Activated CD4-positive, alpha-beta T cell treated with anti-CD3 and anti-CD28 coated beads, Interleukin-2, amount 10 ng/mL, durations not matched to agents 7 days and 5 days (primary cell): ENCODE results near the gene LRRC56. TPM values are rescaled to one million over a fixed set of nuclear protein-coding genes. Genes with fewer than 3 reads are reported as not detected.

ENCODE experiments used
- CTCF ChIA-PET: fragments of 350-600 bp; sonication (Branson Sonifier 250); formaldehyde crosslinking; loops from one replicate; lab custom pipeline; 2021; ENCODE audit warnings: antibody characterized with exemption; lab: Charles Lee
- POLR2A ChIA-PET: fragments of 350-600 bp; sonication (Branson Sonifier 250); formaldehyde crosslinking; loops from one replicate; lab custom pipeline; 2021; ENCODE audit warnings: antibody characterized with exemption; lab: Charles Lee
- DNase-seq: peaks from one replicate; pipeline ENCODE4 v3.0.0-alpha.2; 2020
- H3K27ac Mint-ChIP-seq: one replicate; pipeline ENCODE4 v1.8.0; 2021; ENCODE audit warnings: mild to moderate bottlenecking, moderate library complexity, mixed read lengths
- H3K27me3 Mint-ChIP-seq: one replicate; pipeline ENCODE4 v1.8.0; 2021; ENCODE audit warnings: mixed read lengths
- H3K36me3 Mint-ChIP-seq: one replicate; pipeline ENCODE4 v1.8.0; 2021; ENCODE audit warnings: low read depth, mixed read lengths
- H3K4me1 Mint-ChIP-seq: one replicate; pipeline ENCODE4 v1.8.0; 2021; ENCODE audit warnings: mixed read lengths
- H3K4me3 Mint-ChIP-seq: one replicate; pipeline ENCODE4 v1.8.0; 2021; ENCODE audit warnings: mild to moderate bottlenecking, moderate library complexity, mixed read lengths
- H3K9me3 Mint-ChIP-seq: one replicate; pipeline ENCODE4 v1.8.0; 2021; ENCODE audit warnings: mixed read lengths
- total RNA-seq, 2 experiments: library from RNA; stranded (reverse); gene quantifications; one replicate each; pipeline ENCODE4 v1.2.3, GENCODE V29; 2021

Gene LRRC56
- total RNA-seq, result 1 to 10 TPM; 2.0 to 2.1 TPM

- Mint-ChIP-seq H3K36me3 (peaks cover 4% of the 10 kb centered on the region), H3K27ac (peak within 1 kb of the TSS; percentile 90), H3K9me3 (no peaks in the 10 kb centered on the region), H3K4me3 (peak within 1 kb of the TSS; percentile 82), H3K4me1 (peaks cover 21% of the 10 kb centered on the region), H3K27me3 (no peaks in the 10 kb centered on the region)
- ChIA-PET POLR2A (no interaction called here), CTCF (interaction anchor here (1.0 to 1.5 kb wide), 5 partner anchors 8 to 24 kb away, joined by 3 to 5 read pairs (median 3); no protein-coding TSS in a partner anchor)
- peak; percentile 85 for DNase-seq
These were observed at the start of gene LRRC56 for GRCh38 chr11:536841-537621. TSS of gene LRRC56 (plus strand) at chr11:537527. CDS start at chr11:540685, 3,158 bp downstream.

DNA sequence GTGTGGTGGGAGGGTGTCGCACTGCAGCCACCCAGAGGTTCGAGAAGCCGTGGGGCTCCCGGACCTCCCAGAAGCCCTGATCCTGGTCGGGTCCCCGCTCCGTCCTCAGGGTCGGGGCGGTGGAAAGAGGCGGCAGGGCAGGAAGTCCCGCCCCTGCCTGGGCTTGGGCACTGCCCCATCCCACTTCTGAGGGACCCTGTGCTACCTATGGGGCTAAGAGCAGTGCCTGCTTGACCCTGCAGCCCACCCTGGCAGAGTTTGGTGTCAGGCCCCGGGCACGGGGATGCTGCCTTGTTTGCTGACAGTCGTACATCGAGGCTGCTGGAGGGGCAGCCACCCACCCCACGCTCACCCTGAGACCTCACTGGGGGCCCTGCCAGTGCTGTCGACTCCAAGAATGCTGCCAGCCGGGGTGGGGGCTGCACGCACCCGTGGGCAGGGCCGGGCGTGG lies 49.7 kb upstream of the LRRC56 start:
- H3K27ac Mint-ChIP-seq, result no peak overlapping the region
- no peaks in the 10 kb centered on the region for H3K36me3 Mint-ChIP-seq
- no peak overlapping the region for H3K4me3 Mint-ChIP-seq
- H3K9me3 Mint-ChIP-seq, result no peaks in the 10 kb centered on the region
- H3K27me3 Mint-ChIP-seq, result no peaks in the 10 kb centered on the region
- no peak for DNase-seq
- POLR2A ChIA-PET, result no interaction called here
- H3K4me1 Mint-ChIP-seq, result no peaks in the 10 kb centered on the region
- CTCF ChIA-PET, result no interaction called here

DNA sequence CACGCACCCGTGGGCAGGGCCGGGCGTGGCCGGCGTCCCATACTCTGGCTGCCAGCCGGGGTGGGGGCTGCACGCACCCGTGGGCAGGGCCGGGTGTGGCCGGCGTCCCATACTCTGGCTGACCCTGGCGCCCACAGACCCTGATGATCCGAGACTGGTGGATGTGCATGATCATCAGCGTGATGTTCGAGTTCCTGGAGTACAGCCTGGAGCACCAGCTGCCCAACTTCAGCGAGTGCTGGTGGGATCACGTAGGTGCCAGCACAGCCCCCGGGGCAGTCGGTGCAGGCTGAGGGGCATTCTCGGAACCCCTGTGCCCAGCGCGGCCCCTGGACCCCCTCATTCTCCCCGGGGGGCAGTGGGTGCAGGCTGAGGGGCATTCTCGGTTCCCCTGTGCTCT lies 49.3 kb upstream of the LRRC56 start:
- no peaks in the 10 kb centered on the region for H3K9me3 Mint-ChIP-seq
- no peaks in the 10 kb centered on the region for H3K36me3 Mint-ChIP-seq
- H3K27me3 Mint-ChIP-seq, result no peaks in the 10 kb centered on the region
- H3K27ac Mint-ChIP-seq, result no peak overlapping the region
- no peaks in the 10 kb centered on the region for H3K4me1 Mint-ChIP-seq
- no peak overlapping the region for H3K4me3 Mint-ChIP-seq
- POLR2A ChIA-PET, result no interaction called here
- no peak for DNase-seq
- CTCF ChIA-PET, result no interaction called here

GRCh38 chr11:488579-488978 lies 48.7 kb upstream of the LRRC56 start:
- ChIA-PET CTCF (interaction anchor here (0.9 kb wide), 1 partner anchor 16 kb away, joined by 3 read pairs; no protein-coding TSS in a partner anchor), POLR2A (no interaction called here)
- H3K27ac Mint-ChIP-seq, result no peak overlapping the region
- H3K9me3 Mint-ChIP-seq, result no peaks in the 10 kb centered on the region
- no peak overlapping the region for H3K4me3 Mint-ChIP-seq
- H3K4me1 Mint-ChIP-seq, result no peaks in the 10 kb centered on the region
- no peaks in the 10 kb centered on the region for H3K36me3 Mint-ChIP-seq
- DNase-seq, result no peak
- no peaks in the 10 kb centered on the region for H3K27me3 Mint-ChIP-seq

- DNase-seq, result no peak
- no peak overlapping the region for H3K27ac Mint-ChIP-seq
- POLR2A ChIA-PET, result no interaction called here
These were observed 48.3 kb upstream of the LRRC56 start for GRCh38 chr11:488992-489391.

DNA sequence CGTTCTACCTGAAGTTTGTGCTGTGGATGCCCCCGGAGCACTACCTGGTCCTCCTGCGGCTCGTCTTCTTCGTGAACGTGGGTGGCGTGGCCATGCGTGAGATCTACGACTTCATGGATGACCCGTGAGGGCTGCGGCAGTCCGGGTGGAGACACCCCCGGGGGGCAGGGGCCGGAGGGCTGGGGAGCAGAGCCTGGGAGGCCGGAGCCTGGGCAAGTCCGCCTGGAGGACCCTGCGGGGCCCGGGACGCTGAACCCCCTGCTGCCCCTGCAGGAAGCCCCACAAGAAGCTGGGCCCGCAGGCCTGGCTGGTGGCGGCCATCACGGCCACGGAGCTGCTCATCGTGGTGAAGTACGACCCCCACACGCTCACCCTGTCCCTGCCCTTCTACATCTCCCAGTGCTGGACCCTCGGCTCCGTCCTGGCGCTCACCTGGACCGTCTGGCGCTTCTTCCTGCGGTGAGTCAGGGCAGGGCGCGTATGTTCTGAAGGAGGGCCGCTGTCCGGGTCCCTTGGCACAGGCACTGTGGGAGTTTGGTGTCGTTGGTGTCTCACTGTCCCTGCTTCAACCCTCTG lies 47.6 kb upstream of the LRRC56 start:
- POLR2A ChIA-PET, result no interaction called here
- Mint-ChIP-seq H3K9me3 (no peaks in the 10 kb centered on the region), H3K36me3 (peaks cover 3% of the 10 kb centered on the region), H3K27ac (no peak overlapping the region), H3K27me3 (no peaks in the 10 kb centered on the region), H3K4me3 (no peak overlapping the region), H3K4me1 (no peaks in the 10 kb centered on the region)
- DNase-seq, result no peak
- CTCF ChIA-PET, result interaction anchor here (0.9 kb wide), 1 partner anchor 17 kb away, joined by 3 read pairs; no protein-coding TSS in a partner anchor

More at GRCh38 chr11:488992-489391, 48.3 kb upstream of the LRRC56 start:
- CTCF ChIA-PET, result interaction anchor here (0.9 kb wide), 1 partner anchor 16 kb away, joined by 3 read pairs; no protein-coding TSS in a partner anchor
- H3K4me1 Mint-ChIP-seq, result no peaks in the 10 kb centered on the region
- H3K4me3 Mint-ChIP-seq, result no peak overlapping the region
- H3K9me3 Mint-ChIP-seq, result no peaks in the 10 kb centered on the region
- no peaks in the 10 kb centered on the region for H3K36me3 Mint-ChIP-seq
- no peaks in the 10 kb centered on the region for H3K27me3 Mint-ChIP-seq

DNA sequence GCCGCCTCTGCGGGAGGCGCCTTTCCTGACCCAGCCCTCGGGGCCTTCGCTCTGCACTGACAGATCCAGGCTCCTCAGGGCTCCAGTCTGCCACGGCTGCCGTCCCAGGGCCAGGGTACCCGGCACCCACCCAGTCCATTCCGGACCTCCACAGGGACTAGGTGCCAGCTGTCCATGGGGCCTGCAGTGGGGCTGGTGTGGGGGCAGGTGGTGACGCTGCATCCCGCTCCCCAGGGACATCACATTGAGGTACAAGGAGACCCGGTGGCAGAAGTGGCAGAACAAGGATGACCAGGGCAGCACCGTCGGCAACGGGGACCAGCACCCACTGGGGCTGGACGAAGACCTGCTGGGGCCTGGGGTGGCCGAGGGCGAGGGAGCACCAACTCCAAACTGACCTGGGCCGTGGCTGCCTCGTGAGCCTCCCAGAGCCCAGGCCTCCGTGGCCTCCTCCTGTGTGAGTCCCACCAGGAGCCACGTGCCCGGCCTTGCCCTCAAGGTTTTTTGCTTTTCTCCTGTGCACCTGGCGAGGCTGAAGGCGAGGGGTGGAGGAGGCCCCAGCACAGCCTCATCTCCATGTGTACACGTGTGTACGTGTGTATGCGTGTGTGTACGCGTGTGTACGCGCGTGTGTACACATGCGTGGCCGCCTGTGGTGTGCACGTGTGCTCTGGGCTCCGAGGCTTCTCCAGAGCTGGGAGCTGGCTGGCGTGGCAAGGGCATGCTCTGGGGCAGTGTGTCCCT lies 47.0 kb upstream of the LRRC56 start:
- POLR2A ChIA-PET, result no interaction called here
- CTCF ChIA-PET, result no interaction called here
- Mint-ChIP-seq H3K4me3 (no peak overlapping the region), H3K27ac (no peak overlapping the region), H3K9me3 (no peaks in the 10 kb centered on the region), H3K27me3 (no peaks in the 10 kb centered on the region), H3K36me3 (peaks cover 5% of the 10 kb centered on the region), H3K4me1 (no peaks in the 10 kb centered on the region)
- no peak for DNase-seq

DNA sequence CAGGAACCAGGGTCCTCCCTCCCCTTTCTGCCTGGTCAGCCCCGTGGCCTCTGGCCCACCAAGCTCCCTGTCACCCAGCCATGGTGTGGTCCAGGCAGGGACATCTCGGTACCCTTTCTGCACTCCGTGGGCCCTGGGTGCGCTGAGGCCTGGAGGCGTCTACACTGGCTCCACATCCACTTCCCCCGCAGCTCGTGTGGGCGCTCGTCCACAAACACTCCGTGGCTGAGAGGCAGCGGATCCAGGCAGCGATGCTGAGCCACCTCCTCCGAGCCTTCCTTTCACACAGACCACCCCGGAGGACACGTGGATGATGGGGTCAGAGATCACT lies 46.4 kb upstream of the LRRC56 start:
- ChIA-PET CTCF (no interaction called here), POLR2A (no interaction called here)
- H3K9me3 Mint-ChIP-seq, result no peaks in the 10 kb centered on the region

GRCh38 chr11:491358-491757 lies 46.0 kb upstream of the LRRC56 start:
- CTCF ChIA-PET, result no interaction called here
- Mint-ChIP-seq H3K27ac (no peak overlapping the region), H3K4me1 (no peaks in the 10 kb centered on the region), H3K27me3 (no peaks in the 10 kb centered on the region), H3K4me3 (no peak overlapping the region), H3K9me3 (no peaks in the 10 kb centered on the region), H3K36me3 (peaks cover 10% of the 10 kb centered on the region)
- POLR2A ChIA-PET, result no interaction called here
- no peak for DNase-seq

More for the DNA sequence above, 46.4 kb upstream of the LRRC56 start:
- Mint-ChIP-seq H3K36me3 (peaks cover 8% of the 10 kb centered on the region), H3K27ac (no peak overlapping the region), H3K4me3 (no peak overlapping the region), H3K4me1 (no peaks in the 10 kb centered on the region), H3K27me3 (no peaks in the 10 kb centered on the region)
- DNase-seq, result no peak

DNA sequence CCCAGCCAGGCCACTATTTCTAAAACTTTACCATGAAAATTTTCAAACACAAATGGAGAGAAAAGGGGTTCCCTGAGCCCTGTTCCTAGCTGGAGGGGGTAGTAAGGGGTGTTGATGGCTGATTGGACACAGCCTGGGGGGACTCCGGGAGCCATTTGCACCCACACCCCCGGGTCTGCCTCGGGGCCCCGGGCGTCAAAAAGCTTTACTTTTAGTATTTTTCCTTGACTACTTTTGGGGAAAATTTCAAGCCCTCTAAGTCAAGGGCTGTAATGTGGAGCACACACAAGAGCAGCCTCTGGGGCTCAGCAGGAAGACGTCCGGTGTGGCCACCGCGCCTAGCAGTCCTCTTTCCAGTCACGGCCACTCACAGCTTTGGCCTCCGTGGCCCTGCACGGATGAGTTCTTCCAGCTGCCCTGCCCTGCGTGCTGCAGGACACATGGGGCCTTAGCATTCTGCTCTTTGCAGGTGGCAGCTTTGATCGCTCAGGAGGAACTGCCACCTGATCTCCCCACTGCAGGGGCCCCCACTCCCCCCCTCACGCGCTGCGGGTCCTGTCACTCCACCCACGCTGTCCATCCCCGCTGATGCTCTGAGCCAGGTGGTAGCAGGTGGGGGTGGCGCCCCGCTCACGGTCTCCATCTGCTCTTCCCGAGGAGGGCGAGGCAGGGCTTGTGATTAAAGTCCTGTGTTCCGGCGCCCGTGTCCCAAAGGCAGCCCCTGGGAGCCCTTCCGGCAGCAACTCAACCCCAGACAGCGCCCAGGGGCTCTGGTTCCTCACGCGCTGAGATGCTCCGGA lies 44.7 kb upstream of the LRRC56 start:
- Mint-ChIP-seq H3K9me3 (peaks cover 2% of the 10 kb centered on the region), H3K36me3 (peaks cover 21% of the 10 kb centered on the region), H3K27ac (peak overlapping the region; percentile 25), H3K4me3 (no peak overlapping the region), H3K27me3 (no peaks in the 10 kb centered on the region), H3K4me1 (peaks cover 9% of the 10 kb centered on the region)
- POLR2A ChIA-PET, result no interaction called here
- DNase-seq, result no peak
- CTCF ChIA-PET, result interaction anchor here (1.5 kb wide), 1 partner anchor 63 kb away, joined by 4 read pairs; no protein-coding TSS in a partner anchor

- ChIA-PET CTCF (interaction anchor here (0.6 to 1.6 kb wide), 2 partner anchors 14 to 46 kb away, joined by 3 to 4 read pairs; partner anchors contain the start of gene PTDSS2), POLR2A (no interaction called here)
- H3K4me3 Mint-ChIP-seq, result no peak overlapping the region
- DNase-seq, result no peak
- no peak overlapping the region for H3K27ac Mint-ChIP-seq
- H3K27me3 Mint-ChIP-seq, result no peaks in the 10 kb centered on the region
- H3K9me3 Mint-ChIP-seq, result peaks cover 3% of the 10 kb centered on the region
- peaks cover 30% of the 10 kb centered on the region for H3K36me3 Mint-ChIP-seq
- H3K4me1 Mint-ChIP-seq, result peaks cover 11% of the 10 kb centered on the region
These were observed 42.4 kb upstream of the LRRC56 start for GRCh38 chr11:494761-495536.

DNA sequence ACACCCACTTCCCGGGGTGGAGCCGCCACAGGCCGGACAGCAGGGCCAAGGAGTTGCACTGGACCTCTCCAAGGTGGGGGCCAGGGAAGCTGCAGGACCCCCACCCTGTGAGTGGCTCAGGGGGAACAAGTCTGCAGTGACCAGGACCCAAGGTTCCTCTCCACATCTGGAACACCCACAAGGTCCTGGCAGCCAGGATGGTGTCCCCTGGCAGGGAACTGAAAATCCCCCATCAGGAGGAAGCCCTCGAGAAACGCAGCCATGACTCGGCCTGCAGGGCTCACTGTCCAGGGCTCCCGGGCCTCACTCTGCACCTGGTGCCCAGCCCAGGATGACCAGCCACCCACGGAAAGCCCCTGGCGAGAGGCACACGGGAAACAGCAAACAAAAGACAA lies 41.8 kb upstream of the LRRC56 start:
- H3K9me3 Mint-ChIP-seq, result peaks cover 3% of the 10 kb centered on the region

More for the DNA sequence above, 41.8 kb upstream of the LRRC56 start:
- no peak for DNase-seq
- CTCF ChIA-PET, result no interaction called here
- Mint-ChIP-seq H3K4me3 (no peak overlapping the region), H3K27ac (no peak overlapping the region), H3K4me1 (peaks cover 11% of the 10 kb centered on the region), H3K27me3 (no peaks in the 10 kb centered on the region), H3K36me3 (peaks cover 33% of the 10 kb centered on the region)
- POLR2A ChIA-PET, result no interaction called here
